ENCODE results near the gene ERBB4.

- TF ChIP-seq CTCF (conservative IDR thresholded peaks at IDR 0.05; ENCODE audit: low read length) (no peak), EZH2phosphoT487 (IDR thresholded peaks at IDR 0.05; ENCODE audit: borderline replicate concordance, low read depth, low read length) (no peak)
These were observed 292.7 kb downstream of the ERBB4 start for GRCh38 chr2:212245880-212246279.
